Mucosa of descending colon (tissue), 3 donors: ENCODE results near the gene POU2F1. TPM values are rescaled to one million over a fixed set of nuclear protein-coding genes. Genes with fewer than 3 reads are reported as not detected.

ENCODE experiments used
- ATAC-seq: fragments of 200-7000 bp; cut with Tn5 transposase; one replicate; pipeline ENCODE4 v1.9.1; 2020; ENCODE audit warnings: mild to moderate bottlenecking, moderate library complexity
- DNase-seq, 3 donors: peaks; one replicate each; pipeline ENCODE4 v3.0.0-alpha.2; 2020
- H3K36me3 ChIP-seq: fragments of 200-600 bp; one replicate; pipeline ENCODE4 v1.8.0; 2021; ENCODE audit warnings: low read depth, mild to moderate bottlenecking
- H3K4me1 ChIP-seq: fragments of 200-600 bp; one replicate; pipeline ENCODE4 v1.8.0; 2021; ENCODE audit warnings: low read depth, mild to moderate bottlenecking
- H3K4me3 ChIP-seq: fragments of 200-600 bp; one replicate; pipeline ENCODE4 v1.8.0; 2021; ENCODE audit warnings: mild to moderate bottlenecking
- H3K9me3 ChIP-seq: fragments of 200-600 bp; one replicate; pipeline ENCODE4 v1.8.0; 2021; ENCODE audit warnings: mild to moderate bottlenecking
- intact Hi-C, 2 donors: fragments of 100-400 bp; cut with DNase I in 1 of 2; cut with micrococcal nuclease in 1 of 2; formaldehyde crosslinking; loops; one replicate each; pipeline versions ENCODE4 v1.11.0 to v1.11.1; 2022; cut with DNase I, micrococcal nuclease
- total RNA-seq, 3 donors: library from RNA; stranded (reverse); fragmentation: NEBNext Ultra II Directional in 2 of 3; extraction: Animal tissue kit (Norgen Biotek cat#: 25700) in 2 of 3; gene quantifications; one replicate each; pipeline versions ENCODE4 v1.2.1 to v1.2.4, GENCODE V29; 2021 to 2023
- TF ChIP-seq, protein P1 (sequence below): fragments of 200-600 bp; IDR thresholded peaks from one replicate; pipeline ENCODE4 v1.8.0; 2022; ENCODE audit warnings: antibody characterized with exemption, mild to moderate bottlenecking
- donor health status: DM: no; HTN: no; CAD: no; lungs with moderate emphysema.
- donor health status: DM: no; HTN: no; CAD: no.
- donor health status: DM: no; HTN: yes; CAD: no.

The POU2F1 gene
- total RNA-seq, 3 donors from 2014 or later, result 16.9 to 18.5 (median 18.0) TPM

DNA sequence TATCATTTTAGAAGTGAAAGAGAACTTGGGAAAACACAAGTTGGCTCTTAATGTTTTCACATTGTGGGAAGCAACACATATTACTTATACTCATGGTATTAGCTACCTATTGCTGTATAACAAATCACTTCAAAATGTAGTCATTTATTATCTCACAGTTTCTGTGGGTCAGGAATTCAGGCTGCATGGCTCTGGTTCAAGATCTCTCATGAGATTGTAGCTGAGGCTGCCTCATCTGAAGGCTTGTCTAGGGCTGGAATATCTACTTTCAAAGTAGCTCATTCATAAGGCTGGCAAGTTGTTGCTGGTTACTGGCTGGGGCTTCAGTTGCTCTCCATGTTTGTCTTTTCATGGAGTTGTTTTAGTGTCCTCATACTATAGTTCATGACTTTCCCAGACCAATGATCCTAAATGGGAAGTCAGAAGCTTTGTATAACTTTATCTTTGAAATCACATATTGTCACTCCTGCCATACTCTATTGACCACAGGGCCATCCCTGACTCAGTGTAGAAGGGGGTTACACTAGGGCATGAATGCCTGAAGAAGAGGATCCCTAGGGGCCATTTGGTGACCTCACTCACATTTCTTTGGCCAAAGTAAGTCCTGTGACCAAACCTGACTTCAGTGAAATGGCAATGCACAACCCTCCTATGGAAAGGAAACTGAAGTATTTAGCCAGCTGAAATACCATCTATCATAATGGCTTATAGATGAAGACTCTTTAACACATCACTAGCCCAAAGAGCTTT lies 37.9 kb upstream of the POU2F1 start:
- Histone ChIP-seq H3K9me3 (no peaks in the 10 kb centered on the region), H3K4me3 (no peak overlapping the region), H3K4me1 (no peaks in the 10 kb centered on the region), H3K36me3 (no peaks in the 10 kb centered on the region)
- intact Hi-C loops, result no loop called here
- ATAC-seq (no peak), DNase-seq (no peak)
- TF ChIP-seq, protein P1, sequence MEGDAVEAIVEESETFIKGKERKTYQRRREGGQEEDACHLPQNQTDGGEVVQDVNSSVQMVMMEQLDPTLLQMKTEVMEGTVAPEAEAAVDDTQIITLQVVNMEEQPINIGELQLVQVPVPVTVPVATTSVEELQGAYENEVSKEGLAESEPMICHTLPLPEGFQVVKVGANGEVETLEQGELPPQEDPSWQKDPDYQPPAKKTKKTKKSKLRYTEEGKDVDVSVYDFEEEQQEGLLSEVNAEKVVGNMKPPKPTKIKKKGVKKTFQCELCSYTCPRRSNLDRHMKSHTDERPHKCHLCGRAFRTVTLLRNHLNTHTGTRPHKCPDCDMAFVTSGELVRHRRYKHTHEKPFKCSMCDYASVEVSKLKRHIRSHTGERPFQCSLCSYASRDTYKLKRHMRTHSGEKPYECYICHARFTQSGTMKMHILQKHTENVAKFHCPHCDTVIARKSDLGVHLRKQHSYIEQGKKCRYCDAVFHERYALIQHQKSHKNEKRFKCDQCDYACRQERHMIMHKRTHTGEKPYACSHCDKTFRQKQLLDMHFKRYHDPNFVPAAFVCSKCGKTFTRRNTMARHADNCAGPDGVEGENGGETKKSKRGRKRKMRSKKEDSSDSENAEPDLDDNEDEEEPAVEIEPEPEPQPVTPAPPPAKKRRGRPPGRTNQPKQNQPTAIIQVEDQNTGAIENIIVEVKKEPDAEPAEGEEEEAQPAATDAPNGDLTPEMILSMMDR, result no peak

DNA sequence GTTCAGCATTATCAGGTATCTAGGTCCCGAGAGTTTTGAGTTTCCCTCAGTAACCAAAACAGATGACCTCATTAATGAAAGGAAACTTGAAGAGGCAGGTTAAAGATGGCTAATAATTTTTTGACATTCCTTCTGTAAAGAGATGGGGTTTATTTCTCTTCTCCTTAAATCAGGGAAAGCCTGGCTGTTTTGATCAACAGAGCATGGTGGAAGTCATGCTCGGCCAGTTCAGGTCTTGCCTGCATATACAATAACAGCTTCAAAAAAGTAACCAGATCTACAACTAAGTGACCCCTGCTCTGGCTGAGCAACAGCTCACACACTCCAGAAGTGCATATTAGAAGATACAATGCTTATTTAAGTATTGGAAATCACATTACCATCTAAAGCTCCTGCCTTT lies 36.6 kb upstream of the POU2F1 start:
- Histone ChIP-seq H3K9me3 (no peaks in the 10 kb centered on the region), H3K4me1 (no peaks in the 10 kb centered on the region), H3K4me3 (no peak overlapping the region), H3K36me3 (no peaks in the 10 kb centered on the region)
- TF ChIP-seq, protein P1, result no peak
- ATAC-seq (no peak), DNase-seq (no peak)
- intact Hi-C loops, result no loop called here

DNA sequence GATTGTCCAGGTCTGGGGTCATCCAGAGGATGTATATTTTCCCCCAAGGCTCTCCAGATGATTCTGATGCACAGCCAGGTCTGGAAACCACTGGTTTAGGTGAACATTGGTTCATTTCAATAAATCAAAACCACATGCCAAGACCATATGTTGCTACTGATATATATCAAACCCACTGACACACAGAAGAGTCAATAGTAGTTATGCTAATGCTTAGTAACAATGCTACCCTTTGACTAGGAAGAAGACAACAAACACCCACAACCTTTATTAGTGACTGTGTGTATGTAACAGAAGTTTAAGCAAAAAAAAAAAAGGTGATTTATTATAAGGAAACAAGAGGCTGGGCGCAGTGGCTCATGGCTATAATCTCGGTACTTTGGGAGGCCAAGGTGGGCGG lies 35.6 kb upstream of the POU2F1 start:
- no peaks in the 10 kb centered on the region for H3K4me1 ChIP-seq
- TF ChIP-seq, protein P1, result no peak
- H3K36me3 ChIP-seq, result no peaks in the 10 kb centered on the region
- no peak for DNase-seq
- H3K4me3 ChIP-seq, result no peak overlapping the region
- no peak for ATAC-seq
- intact Hi-C loops, result no loop called here
- H3K9me3 ChIP-seq, result no peaks in the 10 kb centered on the region

DNA sequence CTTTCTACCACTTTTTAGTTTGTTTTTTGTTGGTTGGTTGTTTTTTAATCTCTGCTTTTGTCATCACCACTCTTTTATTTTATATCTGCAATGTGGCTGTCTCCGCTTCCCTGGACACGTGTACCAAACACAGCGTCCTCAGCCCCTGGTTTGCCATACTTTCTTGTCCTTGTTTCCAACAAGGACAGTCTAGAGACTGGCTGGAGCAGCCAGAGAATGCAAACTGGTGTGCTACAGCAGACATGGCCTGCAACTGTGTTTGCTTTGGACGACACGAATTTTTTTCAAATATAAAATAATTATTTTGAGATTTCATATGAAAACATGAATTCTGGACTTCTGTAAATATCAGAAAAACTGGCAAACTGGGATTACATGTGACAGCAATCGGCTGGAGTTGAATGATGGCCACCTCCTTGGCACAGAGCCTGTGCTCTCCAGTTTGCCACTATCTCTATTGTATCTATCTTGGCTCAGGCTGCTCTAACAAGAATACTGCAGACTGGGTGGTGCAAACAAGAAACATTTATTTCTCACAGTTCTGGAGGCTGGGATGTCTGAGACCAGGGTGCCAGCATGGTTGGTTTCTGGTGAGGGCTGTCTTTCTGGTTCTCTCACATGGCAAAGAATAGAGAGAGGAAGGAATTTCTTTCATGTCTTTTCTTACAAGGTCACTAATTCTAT lies 34.6 kb upstream of the POU2F1 start:
- intact Hi-C loops, result no loop called here
- ATAC-seq (no peak), DNase-seq (no peak)
- TF ChIP-seq, protein P1, result no peak
- Histone ChIP-seq H3K4me3 (no peak overlapping the region), H3K9me3 (no peaks in the 10 kb centered on the region), H3K4me1 (no peaks in the 10 kb centered on the region), H3K36me3 (no peaks in the 10 kb centered on the region)

DNA sequence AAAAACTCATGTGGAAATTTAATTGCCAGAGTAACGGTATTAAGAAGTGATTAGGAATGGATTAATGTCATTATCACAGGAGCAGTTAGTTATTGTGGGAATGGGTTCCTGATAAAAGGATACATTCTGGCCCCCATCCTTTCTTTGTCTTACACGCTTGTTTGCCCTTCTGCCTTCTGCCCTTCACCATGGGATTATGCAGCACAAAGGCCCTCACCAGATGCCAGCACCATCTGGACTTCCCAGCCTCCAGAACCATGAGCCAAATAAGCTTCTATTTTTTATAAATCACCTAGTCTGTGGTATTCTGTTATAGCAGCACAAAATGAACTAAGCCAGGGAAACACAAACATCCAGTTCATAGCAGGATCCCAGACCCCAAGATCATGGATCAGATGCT lies 33.9 kb upstream of the POU2F1 start:
- Histone ChIP-seq H3K4me1 (no peaks in the 10 kb centered on the region), H3K9me3 (no peaks in the 10 kb centered on the region), H3K36me3 (no peaks in the 10 kb centered on the region), H3K4me3 (no peak overlapping the region)
- ATAC-seq, result no peak
- TF ChIP-seq, protein P1, result no peak
- no peak for DNase-seq
- intact Hi-C loops, result no loop called here
